GM19043 (cell line): ENCODE results near the gene MTHFD1L.
"Not testable (repeated sequence)": the region's sequence is repeated elsewhere in the genome, so short reads cannot be mapped to it uniquely, and the experiment has no call there.

ENCODE experiments used
- ATAC-seq: cut with Tn5 transposase; IDR thresholded peaks from one replicate; pipeline ENCODE4 v1.9.1; 2021; ENCODE audit warnings: low read depth; ENCODE audit not compliant: unreplicated experiment

MTHFD1L gene

GRCh38 chr6:151034825-151035781 lies 169.6 kb downstream of the MTHFD1L start:
- ATAC-seq, result no peak

DNA sequence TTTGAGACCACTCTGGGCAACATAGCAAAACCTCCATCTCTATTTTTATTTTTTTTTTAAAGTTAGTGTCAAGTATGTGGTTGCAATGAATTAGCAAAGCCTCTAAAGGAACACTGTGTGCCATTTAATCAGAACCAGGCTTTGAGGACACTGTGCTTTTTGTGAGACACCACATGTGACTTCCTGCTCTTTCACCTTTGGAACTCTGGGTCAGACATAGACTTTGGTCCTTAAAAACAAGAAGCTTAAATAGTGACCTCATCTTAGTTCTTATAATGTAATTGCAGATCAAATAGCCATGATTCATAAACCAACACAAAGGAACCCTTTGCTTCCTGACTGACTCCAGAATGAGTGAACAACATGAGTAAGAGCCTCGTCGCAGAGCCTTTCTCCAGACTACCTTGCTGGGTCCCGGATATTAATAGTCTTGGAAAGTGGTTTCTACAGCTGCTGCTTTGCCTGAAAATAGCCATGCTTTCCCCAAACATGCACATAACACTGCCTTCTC lies 170.8 kb downstream of the MTHFD1L start:
- not testable (repeated sequence) for ATAC-seq

GRCh38 chr6:151036869-151037680 lies 171.6 kb downstream of the MTHFD1L start:
- no peak for ATAC-seq

DNA sequence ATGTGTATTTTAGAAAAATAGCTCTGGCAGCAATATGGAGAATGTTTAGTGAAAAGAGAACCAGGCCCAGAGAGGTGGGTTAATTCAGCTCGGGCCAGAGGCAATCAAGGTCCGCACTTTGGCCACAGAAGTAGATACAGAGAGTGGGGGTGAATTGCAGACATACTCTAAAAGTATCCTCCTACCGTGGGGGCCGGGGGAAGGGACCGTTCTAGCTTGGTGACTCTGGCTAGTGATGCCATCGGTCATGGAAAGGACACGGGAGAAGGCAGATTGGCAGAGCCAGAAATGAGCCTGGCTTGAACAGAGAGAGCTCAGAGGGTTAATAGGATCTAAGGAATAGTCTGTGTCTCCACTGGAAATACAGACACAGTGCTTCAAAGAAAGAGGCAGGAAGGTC lies 173.1 kb downstream of the MTHFD1L start:
- ATAC-seq, result no peak

- ATAC-seq, result not testable (repeated sequence)
Observed at GRCh38 chr6:151040888-151041521, 175.5 kb downstream of the MTHFD1L start.

GRCh38 chr6:151041686-151042085 lies 176.2 kb downstream of the MTHFD1L start:
- ATAC-seq, result no peak

- not testable (repeated sequence) for ATAC-seq
Observed at GRCh38 chr6:151042911-151043330, 177.4 kb downstream of the MTHFD1L start.

- ATAC-seq, result no peak
Observed at GRCh38 chr6:151043944-151044343, 178.4 kb downstream of the MTHFD1L start.

DNA sequence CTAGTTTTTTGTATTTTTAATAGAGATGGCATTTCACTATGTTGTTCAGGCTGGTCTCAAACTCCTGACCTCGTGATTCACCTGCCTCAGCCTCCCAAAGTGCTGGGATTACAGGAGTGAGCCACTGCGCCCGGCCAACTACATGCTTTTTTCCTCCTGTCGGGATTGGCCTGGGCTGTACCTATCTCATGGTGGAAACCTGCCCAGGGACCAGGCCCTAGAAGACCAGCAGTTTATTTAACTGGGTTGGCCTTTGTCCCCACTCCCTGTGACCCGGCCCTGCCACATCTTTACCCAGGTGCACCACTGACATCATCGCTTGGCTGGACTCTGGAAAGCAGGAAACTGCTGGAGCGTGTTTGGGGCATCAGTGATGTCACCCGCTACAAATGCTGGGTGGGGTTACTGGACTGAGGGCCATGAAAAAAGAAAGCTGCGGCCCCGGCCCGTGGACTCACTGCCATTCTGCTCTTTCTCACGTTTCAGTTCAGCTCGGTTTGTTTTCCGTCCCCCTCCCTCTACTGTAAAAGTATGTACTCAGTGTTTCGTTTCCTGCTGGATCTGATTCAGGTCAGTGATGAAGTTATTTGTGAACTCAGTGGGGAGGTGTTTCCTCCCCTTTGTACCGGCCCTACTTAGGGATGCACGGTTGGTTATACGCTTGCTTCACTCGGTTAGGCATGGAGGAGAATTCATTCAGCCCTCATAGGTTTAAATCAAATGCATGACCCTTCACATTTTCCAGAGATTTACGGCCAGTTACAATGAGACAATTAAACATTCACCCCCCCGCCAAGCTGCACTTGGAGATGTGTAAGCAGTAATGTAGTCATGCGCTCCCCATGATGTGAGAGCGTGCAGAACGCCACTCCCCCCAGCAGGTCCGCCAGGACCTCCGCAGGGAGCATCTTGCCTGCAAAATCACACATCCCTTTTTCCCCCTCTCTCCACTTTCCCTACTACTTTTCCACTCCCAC lies 179.3 kb downstream of the MTHFD1L start:
- no peak for ATAC-seq

- not testable (repeated sequence) for ATAC-seq
Observed at GRCh38 chr6:151045511-151046222, 180.2 kb downstream of the MTHFD1L start.

DNA sequence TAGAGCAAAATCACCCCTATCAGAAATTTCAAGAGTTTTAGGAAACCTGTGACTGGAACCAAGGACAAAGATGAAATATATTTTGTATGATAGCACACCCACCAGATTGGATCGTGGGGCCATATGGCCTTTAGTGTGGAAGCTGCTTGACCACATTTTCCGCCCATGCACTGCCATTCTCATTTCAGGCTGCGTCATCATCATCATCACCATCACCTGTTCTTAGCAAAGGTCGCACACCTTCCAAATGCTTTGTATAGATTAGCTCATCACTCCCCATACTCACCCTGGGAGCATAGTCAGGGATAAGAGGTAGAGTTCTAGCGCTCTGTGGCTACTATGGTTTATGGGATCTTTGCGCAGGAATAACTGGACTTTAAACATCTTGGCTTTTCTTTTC lies 185.7 kb downstream of the MTHFD1L start:
- no peak for ATAC-seq

- ATAC-seq, result no peak
Observed at GRCh38 chr6:151052021-151052646, 186.6 kb downstream of the MTHFD1L start.

GRCh38 chr6:151054306-151054705 lies 188.8 kb downstream of the MTHFD1L start:
- no peak for ATAC-seq

DNA sequence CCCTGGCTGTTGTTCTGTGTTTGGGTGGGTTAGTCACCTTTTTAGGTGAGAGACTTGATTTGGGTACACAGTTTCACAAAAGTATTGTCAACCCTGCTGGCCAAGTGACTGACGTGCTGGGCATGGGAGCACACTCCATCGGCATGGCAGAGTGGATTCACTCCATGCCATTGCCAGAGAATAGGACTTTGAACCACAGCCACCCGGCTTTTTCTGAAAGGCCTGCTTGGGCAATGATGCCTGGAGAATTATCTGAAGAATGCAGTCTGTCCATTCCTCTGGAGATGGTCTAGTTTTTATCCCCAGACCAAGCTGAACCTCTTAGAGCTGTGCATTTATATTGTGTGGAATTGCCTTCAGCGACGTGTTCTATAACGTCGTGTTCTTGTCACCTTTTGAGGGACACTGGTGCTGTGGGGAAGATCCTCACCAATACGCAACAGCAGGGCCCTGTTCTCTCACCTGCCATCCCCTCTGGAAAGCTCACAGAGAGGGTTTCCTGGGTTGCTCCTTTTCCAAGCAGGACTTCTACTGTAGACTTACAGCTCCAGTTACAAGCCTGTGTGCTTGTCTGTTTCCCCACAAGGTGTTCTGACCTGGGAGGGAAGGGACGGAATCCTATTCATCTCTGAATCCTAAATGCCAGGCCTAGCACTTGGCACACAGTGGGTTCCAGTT lies 190.9 kb downstream of the MTHFD1L start:
- no peak for ATAC-seq

DNA sequence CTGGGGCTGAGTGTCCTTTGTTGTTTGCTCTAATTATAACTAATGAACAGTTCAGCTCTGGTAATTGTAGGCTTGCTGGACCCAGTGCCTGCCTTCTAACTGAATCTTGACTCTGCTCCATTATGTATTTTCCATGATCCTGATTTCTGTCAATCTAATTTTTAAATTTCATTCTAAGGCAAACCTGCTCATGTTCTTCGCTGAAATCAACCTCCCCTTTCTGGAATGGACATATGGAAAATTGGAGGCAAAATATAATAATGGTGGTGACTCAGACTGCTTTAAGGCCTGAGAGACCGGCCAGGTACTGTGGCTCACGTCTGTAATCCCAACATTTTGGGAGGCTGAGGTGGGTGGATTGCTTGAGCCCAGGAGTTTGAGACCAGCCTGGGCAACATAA lies 191.6 kb downstream of the MTHFD1L start:
- no peak for ATAC-seq

GRCh38 chr6:151058021-151058733 lies 192.7 kb downstream of the MTHFD1L start:
- no peak for ATAC-seq

- ATAC-seq, result no peak
Observed at GRCh38 chr6:151059612-151060095, 194.2 kb downstream of the MTHFD1L start.
